T-helper 1 cell treated with Interleukin-12 subunit alpha and Interleukin-12 subunit beta and Interleukin-4 antibody, amounts not matched to agents 30 μg/mL and 1 μg/mL, for 36 hours (primary cell): Measurements from ENCODE around the gene ZNF791.
A peak's percentile ranks its signal among the peaks of the same experiment; 100 is the strongest.
"Not testable (repeated sequence)": the region's sequence is repeated elsewhere in the genome, so short reads cannot be mapped to it uniquely, and the experiment has no call there.

Source experiments
- H3K27ac Mint-ChIP-seq: one replicate; pipeline ENCODE4 v1.8.0; 2021; ENCODE audit warnings: mild to moderate bottlenecking, mixed read lengths
- H3K27me3 Mint-ChIP-seq: one replicate; pipeline ENCODE4 v1.8.0; 2021; ENCODE audit warnings: low read depth, mixed read lengths
- H3K36me3 Mint-ChIP-seq: one replicate; pipeline ENCODE4 v1.8.0; 2021; ENCODE audit warnings: low read depth, mixed read lengths
- H3K4me1 Mint-ChIP-seq: one replicate; pipeline ENCODE4 v1.8.0; 2021; ENCODE audit warnings: low read depth, mixed read lengths
- H3K4me3 Mint-ChIP-seq: one replicate; pipeline ENCODE4 v1.8.0; 2021; ENCODE audit warnings: mild to moderate bottlenecking, moderate library complexity, mixed read lengths
- H3K9me3 Mint-ChIP-seq: one replicate; pipeline ENCODE4 v1.8.0; 2021; ENCODE audit warnings: mixed read lengths

Gene ZNF791

GRCh38 chr19:12610540-12611360, at the start of gene ZNF791, which contains the start of gene ZNF490:
TSS of gene ZNF791 (plus strand) at chr19:12610920. CDS start at chr19:12611080, 160 bp downstream.
TSS of gene ZNF490 (minus strand) at chr19:12610813. CDS start at chr19:12610680, 133 bp downstream.
- Mint-ChIP-seq H3K36me3 (peaks cover 24% of the 10 kb centered on the region), H3K4me1 (peaks cover 27% of the 10 kb centered on the region), H3K27ac (peak within 1 kb of the TSS; percentile 99), H3K9me3 (no peaks in the 10 kb centered on the region), H3K4me3 (peak within 1 kb of the TSS; percentile 99), H3K27me3 (no peaks in the 10 kb centered on the region)

- no peaks in the 10 kb centered on the region for H3K27me3 Mint-ChIP-seq
- peaks cover 5% of the 10 kb centered on the region for H3K4me1 Mint-ChIP-seq
- H3K4me3 Mint-ChIP-seq, result no peak overlapping the region
- H3K9me3 Mint-ChIP-seq, result no peaks in the 10 kb centered on the region
- no peak overlapping the region for H3K27ac Mint-ChIP-seq
- H3K36me3 Mint-ChIP-seq, result no peaks in the 10 kb centered on the region
Observed at GRCh38 chr19:12564016-12564664, 46.6 kb upstream of the ZNF791 start.

GRCh38 chr19:12566380-12566779, 44.3 kb upstream of the ZNF791 start:
- H3K27me3 Mint-ChIP-seq, H3K27ac Mint-ChIP-seq, H3K4me1 Mint-ChIP-seq, H3K4me3 Mint-ChIP-seq, H3K36me3 Mint-ChIP-seq, H3K9me3 Mint-ChIP-seq: not testable (repeated sequence)

- no peaks in the 10 kb centered on the region for H3K9me3 Mint-ChIP-seq
- H3K36me3 Mint-ChIP-seq, result no peaks in the 10 kb centered on the region
- H3K27me3 Mint-ChIP-seq, result no peaks in the 10 kb centered on the region
- peaks cover 5% of the 10 kb centered on the region for H3K4me1 Mint-ChIP-seq
- no peak overlapping the region for H3K27ac Mint-ChIP-seq
- H3K4me3 Mint-ChIP-seq, result no peak overlapping the region
Observed at GRCh38 chr19:12567951-12568350, 42.8 kb upstream of the ZNF791 start.

- Mint-ChIP-seq H3K4me3 (no peak overlapping the region), H3K9me3 (peaks cover 24% of the 10 kb centered on the region), H3K27ac (no peak overlapping the region), H3K36me3 (peaks cover 23% of the 10 kb centered on the region), H3K27me3 (no peaks in the 10 kb centered on the region), H3K4me1 (peaks cover 2% of the 10 kb centered on the region)
Observed at GRCh38 chr19:12574036-12574435, 36.7 kb upstream of the ZNF791 start.

- Mint-ChIP-seq H3K4me3 (no peak overlapping the region), H3K9me3 (peaks cover 55% of the 10 kb centered on the region), H3K27me3 (no peaks in the 10 kb centered on the region), H3K36me3 (peaks cover 58% of the 10 kb centered on the region), H3K27ac (no peak overlapping the region), H3K4me1 (peaks cover 2% of the 10 kb centered on the region)
Observed at GRCh38 chr19:12578641-12579040, 32.1 kb upstream of the ZNF791 start.

- peaks cover 64% of the 10 kb centered on the region for H3K9me3 Mint-ChIP-seq
- H3K36me3 Mint-ChIP-seq, result peaks cover 68% of the 10 kb centered on the region
- H3K4me3 Mint-ChIP-seq, result no peak overlapping the region
- H3K27me3 Mint-ChIP-seq, result no peaks in the 10 kb centered on the region
- no peaks in the 10 kb centered on the region for H3K4me1 Mint-ChIP-seq
- no peak overlapping the region for H3K27ac Mint-ChIP-seq
Observed at GRCh38 chr19:12580180-12580694, 30.5 kb upstream of the ZNF791 start.

- Mint-ChIP-seq H3K4me3 (no peak overlapping the region), H3K27ac (no peak overlapping the region), H3K27me3 (no peaks in the 10 kb centered on the region), H3K9me3 (peaks cover 57% of the 10 kb centered on the region), H3K4me1 (no peaks in the 10 kb centered on the region), H3K36me3 (peaks cover 66% of the 10 kb centered on the region)
Observed at GRCh38 chr19:12581100-12581499, 29.6 kb upstream of the ZNF791 start.

- no peaks in the 10 kb centered on the region for H3K4me1 Mint-ChIP-seq
- no peak overlapping the region for H3K4me3 Mint-ChIP-seq
- H3K27me3 Mint-ChIP-seq, result no peaks in the 10 kb centered on the region
- peaks cover under 1% of the 10 kb centered on the region for H3K9me3 Mint-ChIP-seq
- H3K27ac Mint-ChIP-seq, result no peak overlapping the region
- H3K36me3 Mint-ChIP-seq, result peaks cover 20% of the 10 kb centered on the region
Observed at GRCh38 chr19:12596485-12596884, 14.2 kb upstream of the ZNF791 start.

- no peaks in the 10 kb centered on the region for H3K9me3 Mint-ChIP-seq
- H3K27ac Mint-ChIP-seq, result no peak overlapping the region
- peaks cover 20% of the 10 kb centered on the region for H3K36me3 Mint-ChIP-seq
- H3K4me3 Mint-ChIP-seq, result no peak overlapping the region
- H3K4me1 Mint-ChIP-seq, result no peaks in the 10 kb centered on the region
- no peaks in the 10 kb centered on the region for H3K27me3 Mint-ChIP-seq
Observed at GRCh38 chr19:12596927-12597548, 13.7 kb upstream of the ZNF791 start.

GRCh38 chr19:12597594-12597993, 13.1 kb upstream of the ZNF791 start:
- Mint-ChIP-seq H3K36me3 (peaks cover 23% of the 10 kb centered on the region), H3K27me3 (no peaks in the 10 kb centered on the region), H3K4me3 (no peak overlapping the region), H3K9me3 (no peaks in the 10 kb centered on the region), H3K27ac (peak overlapping the region; percentile 36), H3K4me1 (no peaks in the 10 kb centered on the region)

- H3K36me3 Mint-ChIP-seq, result peaks cover 16% of the 10 kb centered on the region
- no peaks in the 10 kb centered on the region for H3K9me3 Mint-ChIP-seq
- H3K4me3 Mint-ChIP-seq, result no peak overlapping the region
- H3K27me3 Mint-ChIP-seq, result no peaks in the 10 kb centered on the region
- H3K4me1 Mint-ChIP-seq, result peaks cover 8% of the 10 kb centered on the region
- peak overlapping the region; percentile 68 for H3K27ac Mint-ChIP-seq
Observed at GRCh38 chr19:12603714-12604113, 7.0 kb upstream of the ZNF791 start.

- Mint-ChIP-seq H3K4me3 (no peak overlapping the region), H3K27ac (no peak overlapping the region), H3K4me1 (peaks cover 19% of the 10 kb centered on the region), H3K36me3 (peaks cover 18% of the 10 kb centered on the region), H3K27me3 (no peaks in the 10 kb centered on the region), H3K9me3 (no peaks in the 10 kb centered on the region)
Observed at GRCh38 chr19:12606796-12607195, 3.9 kb upstream of the ZNF791 start.

- no peaks in the 10 kb centered on the region for H3K27me3 Mint-ChIP-seq
- no peak overlapping the region for H3K4me3 Mint-ChIP-seq
- H3K4me1 Mint-ChIP-seq, result peaks cover 21% of the 10 kb centered on the region
- H3K27ac Mint-ChIP-seq, result no peak overlapping the region
- peaks cover 15% of the 10 kb centered on the region for H3K36me3 Mint-ChIP-seq
- no peaks in the 10 kb centered on the region for H3K9me3 Mint-ChIP-seq
Observed at GRCh38 chr19:12607631-12608030, 3.1 kb upstream of the ZNF791 start.
